ENCODE data around the gene TMEM184A.

TMEM184A gene

GRCh38 chr7:1555813-1556543 lies at the start of gene TMEM184A:
Gene TMEM184A (minus strand): TSS chr7:1556205. CDS start chr7:1555484, 721 bp downstream.
- CTCF ChIA-PET: interaction anchor here (0.7 to 1.8 kb wide), 6 partner anchors 14 to 481 kb away, joined by 3 to 6 read pairs (median 3); partner anchors contain the start of gene INTS1
- H3K27me3 Mint-ChIP-seq: peaks cover 4% of the 10 kb centered on the region
- H3K4me3 Mint-ChIP-seq: no peak within 1 kb of the TSS
- peak; percentile 71 for DNase-seq
- H3K36me3 Mint-ChIP-seq: no peaks in the 10 kb centered on the region
- H3K4me1 Mint-ChIP-seq: peaks cover 3% of the 10 kb centered on the region
- H3K9me3 Mint-ChIP-seq: no peaks in the 10 kb centered on the region
- no peak within 1 kb of the TSS for H3K27ac Mint-ChIP-seq

GRCh38 chr7:1604383-1604782 lies 48.4 kb upstream of the TMEM184A start:
- Mint-ChIP-seq H3K4me3 (no peak overlapping the region), H3K36me3 (no peaks in the 10 kb centered on the region), H3K4me1 (no peaks in the 10 kb centered on the region), H3K27me3 (peaks cover 23% of the 10 kb centered on the region), H3K27ac (no peak overlapping the region), H3K9me3 (no peaks in the 10 kb centered on the region)
- CTCF ChIA-PET: no interaction called here
- DNase-seq: no peak

GRCh38 chr7:1603346-1604225 lies 47.6 kb upstream of the TMEM184A start:
- H3K9me3 Mint-ChIP-seq: peaks cover under 1% of the 10 kb centered on the region
- H3K36me3 Mint-ChIP-seq: no peaks in the 10 kb centered on the region
- no peaks in the 10 kb centered on the region for H3K4me1 Mint-ChIP-seq
- no peak overlapping the region for H3K4me3 Mint-ChIP-seq
- no peak for DNase-seq
- peaks cover 23% of the 10 kb centered on the region for H3K27me3 Mint-ChIP-seq
- H3K27ac Mint-ChIP-seq: no peak overlapping the region
- CTCF ChIA-PET: no interaction called here

- Mint-ChIP-seq H3K4me1 (no peaks in the 10 kb centered on the region), H3K4me3 (no peak overlapping the region), H3K27ac (no peak overlapping the region), H3K9me3 (peaks cover 5% of the 10 kb centered on the region), H3K36me3 (no peaks in the 10 kb centered on the region), H3K27me3 (peaks cover 23% of the 10 kb centered on the region)
- DNase-seq: no peak
- CTCF ChIA-PET: no interaction called here
Measured at GRCh38 chr7:1602386-1602785, 46.4 kb upstream of the TMEM184A start.

- Mint-ChIP-seq H3K27ac (no peak overlapping the region), H3K4me3 (no peak overlapping the region), H3K27me3 (peaks cover 20% of the 10 kb centered on the region), H3K36me3 (no peaks in the 10 kb centered on the region), H3K9me3 (peaks cover 5% of the 10 kb centered on the region), H3K4me1 (no peaks in the 10 kb centered on the region)
- CTCF ChIA-PET: no interaction called here
- DNase-seq: no peak
Measured at GRCh38 chr7:1601956-1602355, 46.0 kb upstream of the TMEM184A start.

- Mint-ChIP-seq H3K9me3 (peaks cover 5% of the 10 kb centered on the region), H3K27me3 (peaks cover 10% of the 10 kb centered on the region), H3K4me3 (no peak overlapping the region), H3K36me3 (no peaks in the 10 kb centered on the region), H3K27ac (no peak overlapping the region), H3K4me1 (no peaks in the 10 kb centered on the region)
- DNase-seq: no peak
- CTCF ChIA-PET: no interaction called here
Measured at GRCh38 chr7:1599640-1600395, 43.8 kb upstream of the TMEM184A start.

GRCh38 chr7:1598961-1599639 lies 43.1 kb upstream of the TMEM184A start:
- Mint-ChIP-seq H3K27me3 (peaks cover 14% of the 10 kb centered on the region), H3K4me1 (no peaks in the 10 kb centered on the region), H3K9me3 (peaks cover 5% of the 10 kb centered on the region), H3K4me3 (no peak overlapping the region), H3K27ac (no peak overlapping the region), H3K36me3 (no peaks in the 10 kb centered on the region)
- CTCF ChIA-PET: no interaction called here
- DNase-seq: no peak

- Mint-ChIP-seq H3K9me3 (peaks cover 5% of the 10 kb centered on the region), H3K27me3 (peaks cover 17% of the 10 kb centered on the region), H3K36me3 (no peaks in the 10 kb centered on the region), H3K4me1 (no peaks in the 10 kb centered on the region), H3K27ac (no peak overlapping the region), H3K4me3 (no peak overlapping the region)
- CTCF ChIA-PET: no interaction called here
- DNase-seq: no peak
Measured at GRCh38 chr7:1598286-1598685, 42.3 kb upstream of the TMEM184A start.

- Mint-ChIP-seq H3K4me1 (peaks cover 5% of the 10 kb centered on the region), H3K4me3 (no peak overlapping the region), H3K36me3 (no peaks in the 10 kb centered on the region), H3K27ac (no peak overlapping the region), H3K9me3 (peaks cover 5% of the 10 kb centered on the region), H3K27me3 (peaks cover 21% of the 10 kb centered on the region)
- CTCF ChIA-PET: no interaction called here
- DNase-seq: no peak
Measured at GRCh38 chr7:1597791-1598190, 41.8 kb upstream of the TMEM184A start.

GRCh38 chr7:1597066-1597760 lies 41.2 kb upstream of the TMEM184A start:
- DNase-seq: no peak
- CTCF ChIA-PET: no interaction called here
- Mint-ChIP-seq H3K27me3 (peaks cover 26% of the 10 kb centered on the region), H3K9me3 (peaks cover 5% of the 10 kb centered on the region), H3K4me3 (no peak overlapping the region), H3K4me1 (peaks cover 10% of the 10 kb centered on the region), H3K36me3 (no peaks in the 10 kb centered on the region), H3K27ac (no peak overlapping the region)

GRCh38 chr7:1596181-1597043 lies 40.4 kb upstream of the TMEM184A start:
- Mint-ChIP-seq H3K36me3 (no peaks in the 10 kb centered on the region), H3K4me1 (peaks cover 17% of the 10 kb centered on the region), H3K27me3 (peaks cover 34% of the 10 kb centered on the region), H3K9me3 (peaks cover 5% of the 10 kb centered on the region), H3K27ac (no peak overlapping the region), H3K4me3 (no peak overlapping the region)
- no peak for DNase-seq
- CTCF ChIA-PET: no interaction called here

- no peak for DNase-seq
- Mint-ChIP-seq H3K4me3 (no peak overlapping the region), H3K36me3 (no peaks in the 10 kb centered on the region), H3K27me3 (peaks cover 42% of the 10 kb centered on the region), H3K27ac (no peak overlapping the region), H3K4me1 (peaks cover 20% of the 10 kb centered on the region), H3K9me3 (peaks cover 5% of the 10 kb centered on the region)
- CTCF ChIA-PET: no interaction called here
Measured at GRCh38 chr7:1595636-1596035, 39.6 kb upstream of the TMEM184A start.

- H3K27me3 Mint-ChIP-seq: peaks cover 48% of the 10 kb centered on the region
- H3K27ac Mint-ChIP-seq: no peak overlapping the region
- CTCF ChIA-PET: no interaction called here
Measured at GRCh38 chr7:1595027-1595426, 39.0 kb upstream of the TMEM184A start.

More at GRCh38 chr7:1595027-1595426, 39.0 kb upstream of the TMEM184A start:
- Mint-ChIP-seq H3K4me1 (peaks cover 20% of the 10 kb centered on the region), H3K36me3 (no peaks in the 10 kb centered on the region), H3K9me3 (peaks cover 5% of the 10 kb centered on the region), H3K4me3 (no peak overlapping the region)
- DNase-seq: no peak
